ENCODE results near the gene C4orf50. TPM values are rescaled to one million over a fixed set of nuclear protein-coding genes. Genes with fewer than 3 reads are reported as not detected.
A peak's percentile ranks its signal among the peaks of the same experiment; 100 is the strongest.

The C4orf50 gene
- total RNA-seq, 1 donor from 2014 or later: 0.05 TPM

DNA sequence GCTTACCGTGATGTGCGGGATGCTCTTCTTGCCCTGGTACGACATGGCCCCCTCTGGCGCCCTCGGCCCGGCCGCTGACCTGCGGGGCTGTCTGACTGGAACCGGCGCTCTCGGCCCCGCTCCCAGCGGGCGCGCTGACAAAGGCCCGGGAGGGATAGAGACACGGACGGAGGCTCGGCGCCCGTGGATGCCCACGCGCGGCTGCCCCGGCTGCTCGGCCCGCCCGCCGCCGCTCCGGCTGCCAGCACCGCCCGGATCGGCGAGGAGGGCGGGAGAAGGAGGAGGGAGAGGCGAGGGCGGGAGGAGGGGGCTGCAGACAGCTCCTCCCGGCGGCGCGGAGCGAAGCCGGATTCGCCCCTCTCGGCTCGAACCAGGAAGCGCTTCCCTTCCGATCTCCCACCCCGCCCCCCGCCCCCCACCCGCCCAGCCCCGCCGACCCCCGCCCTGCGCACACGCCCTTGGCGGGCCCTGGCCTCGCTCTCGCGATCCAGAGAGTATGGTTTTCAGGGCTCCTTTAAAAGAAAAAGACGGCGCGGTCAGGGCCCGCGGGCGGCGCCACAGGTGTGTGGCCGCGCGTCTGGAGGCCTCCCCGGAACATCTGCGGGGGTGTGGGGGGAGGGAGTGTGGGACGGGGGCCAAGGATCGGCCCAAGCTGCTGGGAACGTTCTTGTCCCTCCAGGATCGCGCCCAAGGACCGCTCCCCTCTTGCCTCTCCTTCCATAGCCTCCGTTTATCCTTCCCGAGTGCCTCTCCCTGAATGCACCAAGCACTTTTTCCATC lies 129.8 kb downstream of the C4orf50 start:
- no peak for TF ChIP-seq CTCF (IDR thresholded peaks at IDR 0.05; ENCODE audit: unreplicated experiment)
- H3K4me1 Mint-ChIP-seq (ENCODE audit: unreplicated experiment): peaks cover 25% of the 10 kb centered on the region
- H3K27me3 Mint-ChIP-seq (ENCODE audit: unreplicated experiment): peaks cover 22% of the 10 kb centered on the region

DNA sequence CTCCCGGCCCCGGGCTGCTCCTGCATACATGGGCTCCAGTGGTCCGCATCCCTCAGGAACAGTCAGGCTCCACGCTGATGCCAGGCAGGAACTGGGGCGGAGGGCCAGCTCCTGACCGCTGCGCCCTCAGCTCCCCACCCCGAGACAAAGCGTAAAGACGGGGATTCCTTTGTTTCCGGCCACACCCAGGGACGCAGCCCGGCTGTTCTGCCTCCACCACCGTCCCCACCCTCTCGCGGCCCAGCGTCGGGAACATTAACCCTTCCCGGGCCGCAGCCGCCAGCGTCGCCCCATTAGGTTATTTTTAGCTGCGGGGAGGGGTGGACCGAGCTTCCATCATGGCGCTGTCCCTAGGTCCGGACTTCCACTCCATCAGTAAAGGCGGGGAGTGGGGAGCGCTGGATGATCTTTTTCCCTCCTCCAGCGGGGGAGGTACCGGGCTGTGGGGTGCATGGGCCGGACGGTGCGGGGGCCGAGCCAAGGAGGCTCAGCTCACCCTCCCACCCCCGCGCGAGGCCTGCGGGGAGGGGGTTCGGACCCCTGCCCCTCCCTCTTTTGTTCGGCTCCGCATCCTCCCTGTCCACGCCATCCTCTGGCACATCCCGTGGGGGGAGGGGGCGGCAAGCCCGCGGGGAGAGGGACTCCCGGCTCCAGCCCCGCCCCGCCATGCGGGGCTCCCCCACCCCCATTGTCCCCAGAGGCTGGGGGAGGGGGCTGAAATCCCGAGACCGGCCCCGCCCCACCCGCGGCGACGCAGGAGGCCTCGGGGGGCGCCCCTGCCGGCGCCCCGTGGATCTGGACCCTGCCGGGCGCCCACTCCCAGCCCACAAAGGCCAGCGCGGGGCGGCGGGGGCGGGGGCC lies 130.6 kb downstream of the C4orf50 start:
- H3K36me3 Mint-ChIP-seq (ENCODE audit: low read depth, unreplicated experiment): peaks cover 9% of the 10 kb centered on the region
- H3K4me1 Mint-ChIP-seq (ENCODE audit: unreplicated experiment): peaks cover 23% of the 10 kb centered on the region
- peak overlapping the region; percentile 89 for H3K4me3 Mint-ChIP-seq (ENCODE audit: unreplicated experiment)
- no peak overlapping the region for H3K27ac Mint-ChIP-seq (ENCODE audit: unreplicated experiment)
- DNase-seq (ENCODE audit: low spot score): peak; percentile 44
- H3K9me3 Mint-ChIP-seq (ENCODE audit: unreplicated experiment): no peaks in the 10 kb centered on the region
- H3K27me3 Mint-ChIP-seq (ENCODE audit: unreplicated experiment): peaks cover 20% of the 10 kb centered on the region
- TF ChIP-seq CTCF (IDR thresholded peaks at IDR 0.05; ENCODE audit: unreplicated experiment): no peak

More for the DNA sequence above, 129.8 kb downstream of the C4orf50 start:
- DNase-seq (ENCODE audit: low spot score): peak; percentile 53
- peaks cover 11% of the 10 kb centered on the region for H3K36me3 Mint-ChIP-seq (ENCODE audit: low read depth, unreplicated experiment)
- no peaks in the 10 kb centered on the region for H3K9me3 Mint-ChIP-seq (ENCODE audit: unreplicated experiment)
- H3K27ac Mint-ChIP-seq (ENCODE audit: unreplicated experiment): peak overlapping the region; percentile 48
- peak overlapping the region; percentile 89 for H3K4me3 Mint-ChIP-seq (ENCODE audit: unreplicated experiment)

GRCh38 chr4:5887011-5887360 lies 131.2 kb downstream of the C4orf50 start:
- Mint-ChIP-seq H3K9me3 (ENCODE audit: unreplicated experiment) (no peaks in the 10 kb centered on the region), H3K27ac (ENCODE audit: unreplicated experiment) (no peak overlapping the region), H3K4me1 (ENCODE audit: unreplicated experiment) (peaks cover 23% of the 10 kb centered on the region), H3K27me3 (ENCODE audit: unreplicated experiment) (peaks cover 20% of the 10 kb centered on the region), H3K4me3 (ENCODE audit: unreplicated experiment) (peak overlapping the region; percentile 89), H3K36me3 (ENCODE audit: low read depth, unreplicated experiment) (peaks cover 9% of the 10 kb centered on the region)
- no peak for TF ChIP-seq CTCF (IDR thresholded peaks at IDR 0.05; ENCODE audit: unreplicated experiment)
- DNase-seq (ENCODE audit: low spot score): no peak

GRCh38 chr4:5885733-5886132 lies 132.5 kb downstream of the C4orf50 start:
- Mint-ChIP-seq H3K27ac (ENCODE audit: unreplicated experiment) (no peak overlapping the region), H3K4me1 (ENCODE audit: unreplicated experiment) (peaks cover 14% of the 10 kb centered on the region), H3K4me3 (ENCODE audit: unreplicated experiment) (no peak overlapping the region), H3K9me3 (ENCODE audit: unreplicated experiment) (no peaks in the 10 kb centered on the region), H3K36me3 (ENCODE audit: low read depth, unreplicated experiment) (peaks cover 4% of the 10 kb centered on the region), H3K27me3 (ENCODE audit: unreplicated experiment) (peaks cover 13% of the 10 kb centered on the region)
- DNase-seq (ENCODE audit: low spot score): no peak
- no peak for TF ChIP-seq CTCF (IDR thresholded peaks at IDR 0.05; ENCODE audit: unreplicated experiment)
